DMS 273 (cell line): Measurements from ENCODE around the gene SRSF2.
"Not testable (repeated sequence)": the region's sequence is repeated elsewhere in the genome, so short reads cannot be mapped to it uniquely, and the experiment has no call there.

ENCODE experiments used
- DNase-seq: peaks from one replicate; lab custom pipeline; 2025; ENCODE audit not compliant: unreplicated experiment; lab: John Stamatoyannopoulos, UW

Gene SRSF2

GRCh38 chr17:76739568-76740115, 2.5 kb upstream of the SRSF2 start:
- DNase-seq: not testable (repeated sequence)

- peak; percentile 34 for DNase-seq
These were observed 1.3 kb upstream of the SRSF2 start for GRCh38 chr17:76738468-76738850.

GRCh38 chr17:76737676-76738467, 741 bp upstream of the SRSF2 start, which contains the start of gene MFSD11:
Gene MFSD11 (plus strand): TSS chr17:76738119. CDS start chr17:76738353, 234 bp downstream.
- peak; percentile 98 for DNase-seq

GRCh38 chr17:76736349-76737081, 616 bp downstream of the SRSF2 start:
- DNase-seq: peak; percentile 63

GRCh38 chr17:76735586-76736348, 1.4 kb downstream of the SRSF2 start:
- no peak for DNase-seq

- peak; percentile 51 for DNase-seq
These were observed 2.1 kb downstream of the SRSF2 start for GRCh38 chr17:76735006-76735405.

- DNase-seq: peak; percentile 32
These were observed 2.9 kb downstream of the SRSF2 start for GRCh38 chr17:76734080-76734840.

GRCh38 chr17:76733618-76733957, 3.5 kb downstream of the SRSF2 start:
- DNase-seq: no peak

- DNase-seq: peak; percentile 72
These were observed 4.2 kb downstream of the SRSF2 start for GRCh38 chr17:76732734-76733617.

GRCh38 chr17:76731800-76732733, 5.1 kb downstream of the SRSF2 start:
- peak; percentile 46 for DNase-seq

GRCh38 chr17:76727745-76728456, 9.2 kb downstream of the SRSF2 start:
- no peak for DNase-seq

GRCh38 chr17:76726776-76727718, 10.1 kb downstream of the SRSF2 start, which contains the start of gene METTL23:
Gene METTL23 (plus strand): TSS chr17:76726839. CDS start chr17:76729711, 2,872 bp downstream.
- peak; percentile 88 for DNase-seq

GRCh38 chr17:76726231-76726775, 10.8 kb downstream of the SRSF2 start, which contains the start of gene JMJD6:
Gene JMJD6 (minus strand): TSS chr17:76726606. CDS start chr17:76726475, 131 bp downstream.
- DNase-seq: peak; percentile 98

- DNase-seq: peak; percentile 61
These were observed 11.4 kb downstream of the SRSF2 start for GRCh38 chr17:76725580-76726230.

- DNase-seq: no peak
These were observed 13.3 kb downstream of the SRSF2 start for GRCh38 chr17:76723812-76724211.

GRCh38 chr17:76722977-76723376, 14.2 kb downstream of the SRSF2 start:
- not testable (repeated sequence) for DNase-seq
